ENCODE measurements around the gene KRTAP10-6. TPM values are rescaled to one million over a fixed set of nuclear protein-coding genes. Genes with fewer than 3 reads are reported as not detected.

Gene KRTAP10-6
- total RNA-seq, 1 experiment from 2014 or later = not detected

DNA sequence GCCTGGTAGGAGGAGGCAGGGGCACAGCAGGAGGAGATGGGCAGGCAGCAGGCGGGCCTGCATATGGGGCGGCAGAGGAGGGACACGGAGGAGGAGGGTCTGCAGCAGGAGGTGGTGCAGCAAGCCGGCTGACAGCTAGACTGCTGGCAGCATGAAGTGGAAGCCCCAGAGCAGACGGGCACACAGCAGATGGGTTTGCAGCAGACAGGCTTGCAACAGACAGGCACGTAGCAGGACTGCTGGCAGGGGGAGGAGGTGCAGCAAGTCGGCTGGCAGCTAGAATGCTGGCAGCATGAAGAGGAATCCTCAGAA is 12.5 kb downstream of the KRTAP10-6 start:
- H4K20me1 ChIP-seq (ENCODE audit: insufficient read depth) = no peaks in the 10 kb centered on the region
- no peak overlapping the region for H3K4me3 ChIP-seq (replicated peaks in 1 of 2; ENCODE audit: low read depth in 1 of 2, low read length in 2 of 2)
- peaks cover 9% of the 10 kb centered on the region; the same call in 1 of the 2 replicates for H3K27me3 ChIP-seq (ENCODE audit: insufficient read depth, low read length)
- H3K9me3 ChIP-seq (ENCODE audit: control insufficient read depth in 1 of 2, insufficient read depth in 1 of 2, low read depth in 1 of 2, low read length in 2 of 2) = peaks cover 0 to 4% of the 10 kb centered on the region in 2 experiments; a peak in 2 of 4 replicates
- TF ChIP-seq, protein P1, sequence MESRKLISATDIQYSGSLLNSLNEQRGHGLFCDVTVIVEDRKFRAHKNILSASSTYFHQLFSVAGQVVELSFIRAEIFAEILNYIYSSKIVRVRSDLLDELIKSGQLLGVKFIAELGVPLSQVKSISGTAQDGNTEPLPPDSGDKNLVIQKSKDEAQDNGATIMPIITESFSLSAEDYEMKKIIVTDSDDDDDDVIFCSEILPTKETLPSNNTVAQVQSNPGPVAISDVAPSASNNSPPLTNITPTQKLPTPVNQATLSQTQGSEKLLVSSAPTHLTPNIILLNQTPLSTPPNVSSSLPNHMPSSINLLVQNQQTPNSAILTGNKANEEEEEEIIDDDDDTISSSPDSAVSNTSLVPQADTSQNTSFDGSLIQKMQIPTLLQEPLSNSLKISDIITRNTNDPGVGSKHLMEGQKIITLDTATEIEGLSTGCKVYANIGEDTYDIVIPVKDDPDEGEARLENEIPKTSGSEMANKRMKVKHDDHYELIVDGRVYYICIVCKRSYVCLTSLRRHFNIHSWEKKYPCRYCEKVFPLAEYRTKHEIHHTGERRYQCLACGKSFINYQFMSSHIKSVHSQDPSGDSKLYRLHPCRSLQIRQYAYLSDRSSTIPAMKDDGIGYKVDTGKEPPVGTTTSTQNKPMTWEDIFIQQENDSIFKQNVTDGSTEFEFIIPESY (IDR thresholded peaks at IDR 0.05; ENCODE audit: extremely low read depth, insufficient replicate concordance, low read length) = no peak
- TF ChIP-seq RAD21 (IDR thresholded peaks at IDR 0.05; ENCODE audit: low read depth) (no peak), POLR2A (IDR thresholded peaks at IDR 0.05; ENCODE audit: borderline replicate concordance, extremely low read depth, insufficient read depth, insufficient read length) (no peak), SRF (IDR thresholded peaks at IDR 0.05; ENCODE audit: low read depth) (no peak), JUND (IDR thresholded peaks at IDR 0.05) (no peak), ZNF274 (IDR thresholded peaks at IDR 0.05; ENCODE audit: low read depth, low read length) (no peak), EZH2phosphoT487 (IDR thresholded peaks at IDR 0.05; ENCODE audit: borderline replicate concordance) (no peak), POLR2AphosphoS5 (IDR thresholded peaks at IDR 0.05; ENCODE audit: low read depth, low read length) (no peak), CEBPB (IDR thresholded peaks at IDR 0.05; ENCODE audit: low read depth) (no peak), TCF7L2 (IDR thresholded peaks at IDR 0.05; ENCODE audit: borderline replicate concordance, extremely low read depth, insufficient read depth, insufficient read length) (no peak), FOSL1 (IDR thresholded peaks at IDR 0.05; ENCODE audit: low read depth) (no peak), ELF1 (IDR thresholded peaks at IDR 0.05; ENCODE audit: borderline replicate concordance, low read depth) (no peak), ZFX (IDR thresholded peaks at IDR 0.05) (no peak)
- TF ChIP-seq, protein P2, sequence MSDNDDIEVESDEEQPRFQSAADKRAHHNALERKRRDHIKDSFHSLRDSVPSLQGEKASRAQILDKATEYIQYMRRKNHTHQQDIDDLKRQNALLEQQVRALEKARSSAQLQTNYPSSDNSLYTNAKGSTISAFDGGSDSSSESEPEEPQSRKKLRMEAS (IDR thresholded peaks at IDR 0.05) = no peak
- TF ChIP-seq, protein P3, sequence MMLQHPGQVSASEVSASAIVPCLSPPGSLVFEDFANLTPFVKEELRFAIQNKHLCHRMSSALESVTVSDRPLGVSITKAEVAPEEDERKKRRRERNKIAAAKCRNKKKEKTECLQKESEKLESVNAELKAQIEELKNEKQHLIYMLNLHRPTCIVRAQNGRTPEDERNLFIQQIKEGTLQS (IDR thresholded peaks at IDR 0.05) = no peak
- TF ChIP-seq, protein P4, sequence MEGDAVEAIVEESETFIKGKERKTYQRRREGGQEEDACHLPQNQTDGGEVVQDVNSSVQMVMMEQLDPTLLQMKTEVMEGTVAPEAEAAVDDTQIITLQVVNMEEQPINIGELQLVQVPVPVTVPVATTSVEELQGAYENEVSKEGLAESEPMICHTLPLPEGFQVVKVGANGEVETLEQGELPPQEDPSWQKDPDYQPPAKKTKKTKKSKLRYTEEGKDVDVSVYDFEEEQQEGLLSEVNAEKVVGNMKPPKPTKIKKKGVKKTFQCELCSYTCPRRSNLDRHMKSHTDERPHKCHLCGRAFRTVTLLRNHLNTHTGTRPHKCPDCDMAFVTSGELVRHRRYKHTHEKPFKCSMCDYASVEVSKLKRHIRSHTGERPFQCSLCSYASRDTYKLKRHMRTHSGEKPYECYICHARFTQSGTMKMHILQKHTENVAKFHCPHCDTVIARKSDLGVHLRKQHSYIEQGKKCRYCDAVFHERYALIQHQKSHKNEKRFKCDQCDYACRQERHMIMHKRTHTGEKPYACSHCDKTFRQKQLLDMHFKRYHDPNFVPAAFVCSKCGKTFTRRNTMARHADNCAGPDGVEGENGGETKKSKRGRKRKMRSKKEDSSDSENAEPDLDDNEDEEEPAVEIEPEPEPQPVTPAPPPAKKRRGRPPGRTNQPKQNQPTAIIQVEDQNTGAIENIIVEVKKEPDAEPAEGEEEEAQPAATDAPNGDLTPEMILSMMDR (IDR thresholded peaks at IDR 0.05 in 2 of 3, conservative IDR thresholded peaks at IDR 0.05 in 1 of 3; ENCODE audit: borderline replicate concordance in 1 of 3, insufficient read depth in 1 of 3, low read depth in 2 of 3, low read length in 2 of 3) = no peak
- no peak overlapping the region for H2AFZ ChIP-seq (ENCODE audit: low read depth, low read length, poor library complexity, severe bottlenecking)
- ChIA-PET RAD21 (ENCODE audit: low non-redundant PET in 1 of 2, low total read pairs in 2 of 2, uncharacterized antibody in 2 of 2, unreplicated experiment in 2 of 2) (no interaction called here), POLR2A (no interaction called here), CTCF (no interaction called here)
- ATAC-seq (no peak), DNase-seq (ENCODE audit: low read depth, low spot score) (no peak)
- H3K4me2 ChIP-seq (ENCODE audit: low read length) = no peak overlapping the region
- intact Hi-C loops (cut with micrococcal nuclease) = no loop called here
- no TSS peak for BruUV-seq (replicated peaks)
- H3K36me3 ChIP-seq (ENCODE audit: control insufficient read depth in 1 of 2, insufficient read depth in 2 of 2, low read length in 2 of 2) = no peaks in the 10 kb centered on the region
- H3K9me2 ChIP-seq (ENCODE audit: insufficient read depth) = no peaks in the 10 kb centered on the region
- no peak overlapping the region for H3K27ac ChIP-seq (ENCODE audit: low read depth, low read length)
- H3K79me2 ChIP-seq (ENCODE audit: insufficient read depth, low read length) = no peaks in the 10 kb centered on the region
- H3K4me1 ChIP-seq (ENCODE audit: control insufficient read depth in 1 of 2, insufficient read depth in 2 of 2, low read length in 2 of 2) = peaks cover 0 to under 1% of the 10 kb centered on the region in 2 experiments; a peak in 1 of 4 replicates
- no peak overlapping the region for H3K9ac ChIP-seq (ENCODE audit: low read length)

All from HCT116 (cell line).